ENCODE measurements around the gene SMO.
A peak's percentile ranks its signal among the peaks of the same experiment; 100 is the strongest.
"Not testable (repeated sequence)": the region's sequence is repeated elsewhere in the genome, so short reads cannot be mapped to it uniquely, and the experiment has no call there.

Gene SMO

DNA sequence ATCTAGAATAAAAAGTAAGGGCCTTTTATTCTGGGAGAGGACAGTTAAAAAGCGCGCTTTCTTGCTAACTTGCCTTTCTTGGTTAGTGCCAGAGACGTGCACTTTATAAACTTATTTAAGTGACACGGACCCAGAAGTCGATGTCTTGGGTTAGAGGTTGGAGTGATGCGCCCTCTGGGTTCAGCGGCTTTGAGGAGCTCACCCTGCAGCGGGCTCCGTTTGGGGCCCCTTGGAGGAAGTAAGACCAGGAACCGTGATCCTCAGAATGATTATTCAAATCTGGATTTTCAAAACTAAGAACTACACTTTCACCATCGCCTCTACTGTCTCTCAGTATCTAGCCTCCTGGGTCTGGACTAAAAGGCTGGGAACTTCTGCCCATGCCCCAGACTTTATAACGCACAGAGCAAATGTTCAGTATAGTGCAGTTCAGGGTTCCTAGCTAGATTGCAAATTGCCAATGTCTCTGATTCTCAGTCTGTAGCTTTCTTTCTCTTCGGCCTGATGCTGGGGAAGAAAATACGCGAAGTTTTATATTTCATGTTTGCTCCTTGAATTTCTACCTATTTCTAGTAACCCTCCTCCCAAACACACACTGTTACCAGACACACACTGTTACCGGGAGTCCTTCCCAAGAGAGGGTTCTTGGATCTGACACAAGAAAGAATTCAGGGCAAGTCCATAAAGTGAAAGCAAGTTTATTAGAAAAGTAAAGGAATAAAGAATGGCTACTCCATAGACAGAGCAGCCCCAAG lies 18.6 kb upstream of the SMO start:
- no peak for DNase-seq (ENCODE audit: low read depth)

- DNase-seq (ENCODE audit: low read depth), result no peak
These were observed 17.9 kb upstream of the SMO start for GRCh38 chr7:129170441-129171021.

DNA sequence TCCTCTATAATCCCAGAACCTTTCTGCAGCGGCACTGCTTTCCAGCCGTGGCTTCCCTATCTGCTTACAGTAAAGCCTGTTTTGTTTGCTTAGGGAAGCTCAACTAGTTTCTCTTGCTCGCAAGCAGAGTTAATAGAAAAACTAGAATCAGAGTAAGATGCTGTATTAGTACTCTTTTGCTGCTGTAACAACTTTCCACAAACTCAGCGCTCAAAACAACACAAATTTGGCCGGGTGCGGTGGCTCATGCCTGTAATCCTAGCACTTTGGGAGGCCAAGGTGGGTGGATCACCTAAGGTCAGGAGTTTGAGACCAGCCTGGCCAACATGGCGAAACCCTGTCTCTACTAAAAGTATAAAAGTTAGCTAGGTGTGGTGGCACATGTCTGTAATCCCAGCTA lies 14.6 kb upstream of the SMO start:
- not testable (repeated sequence) for DNase-seq (ENCODE audit: low read depth)

- DNase-seq (ENCODE audit: low read depth), result no peak
These were observed 11.3 kb upstream of the SMO start for GRCh38 chr7:129176916-129177710.

GRCh38 chr7:129184981-129185670 lies 3.3 kb upstream of the SMO start:
- DNase-seq (ENCODE audit: low read depth), result no peak

DNA sequence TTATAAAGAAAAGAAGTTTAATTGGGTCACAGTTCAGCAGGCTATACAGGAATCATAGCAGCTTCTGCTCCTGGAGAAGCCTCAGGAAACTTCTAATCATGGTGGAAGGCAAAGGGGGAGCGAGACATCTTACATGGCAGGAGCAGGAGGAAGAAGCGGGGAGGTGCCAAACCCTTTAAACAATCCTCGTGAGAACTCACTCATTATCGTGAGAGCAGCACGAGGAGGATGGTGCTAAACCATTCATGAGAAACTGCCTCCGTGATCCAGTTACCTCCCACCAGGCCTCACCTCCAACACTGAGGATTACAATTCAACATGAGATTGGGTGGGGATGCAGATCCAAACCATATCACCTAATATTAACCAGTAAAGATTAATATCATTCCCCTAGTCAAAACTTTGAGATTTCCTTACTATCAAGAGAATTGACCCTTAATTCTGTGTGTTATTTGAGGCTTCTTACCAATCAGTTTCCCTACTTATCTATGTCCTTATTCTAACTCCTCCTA lies 1.6 kb upstream of the SMO start:
- no peak for DNase-seq (ENCODE audit: low read depth)

GRCh38 chr7:129187681-129188371 lies 607 bp upstream of the SMO start:
- DNase-seq (ENCODE audit: low read depth), result no peak

GRCh38 chr7:129188892-129189660 lies 643 bp downstream of the SMO start:
- peak; percentile 51 for DNase-seq (ENCODE audit: low read depth)

- DNase-seq (ENCODE audit: low read depth), result no peak
These were observed 1.4 kb downstream of the SMO start for GRCh38 chr7:129189661-129190310.

GRCh38 chr7:129191272-129191671 lies 2.8 kb downstream of the SMO start:
- no peak for DNase-seq (ENCODE audit: low read depth)

DNA sequence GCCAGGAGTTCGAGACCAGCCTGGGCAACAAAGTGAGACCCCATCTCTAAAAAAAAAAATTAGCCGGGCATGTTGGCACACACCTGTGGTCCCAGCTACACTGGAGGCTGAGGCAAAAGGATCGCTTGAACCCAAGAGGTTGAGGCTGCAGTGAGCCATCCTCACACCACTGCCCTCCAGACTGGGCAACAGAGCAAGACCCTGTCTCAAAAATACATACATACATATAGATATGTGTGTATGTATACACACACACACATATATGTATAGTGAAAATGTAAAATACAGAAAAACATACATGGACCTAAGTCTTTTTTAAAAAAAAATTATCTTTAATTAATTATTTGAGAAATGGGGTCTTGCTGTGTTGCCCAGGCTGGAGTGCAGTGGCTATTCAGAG lies 5.5 kb downstream of the SMO start:
- DNase-seq (ENCODE audit: low read depth), result no peak

DNA sequence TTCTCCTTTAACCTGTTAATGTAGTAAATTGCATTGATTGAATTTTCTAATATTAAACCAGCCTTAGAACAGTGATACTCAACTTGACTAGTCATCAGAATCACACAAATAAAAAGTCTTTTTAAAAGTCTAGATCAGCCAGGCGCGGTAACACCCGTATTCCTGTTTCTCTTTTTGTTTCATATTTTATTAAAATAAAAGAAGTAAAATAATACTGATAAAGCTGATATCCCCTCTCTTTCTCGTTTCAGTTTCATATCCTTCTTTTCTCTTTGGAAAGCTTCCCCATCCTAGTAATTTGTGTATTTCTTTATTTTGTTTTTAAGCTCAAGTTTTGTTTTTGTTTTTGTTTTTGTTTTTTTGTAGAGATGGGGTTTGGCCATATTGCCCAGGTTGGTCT lies 9.3 kb downstream of the SMO start:
- DNase-seq (ENCODE audit: low read depth), result no peak

GRCh38 chr7:129199406-129199805 lies 11.0 kb downstream of the SMO start:
- no peak for DNase-seq (ENCODE audit: low read depth)

DNA sequence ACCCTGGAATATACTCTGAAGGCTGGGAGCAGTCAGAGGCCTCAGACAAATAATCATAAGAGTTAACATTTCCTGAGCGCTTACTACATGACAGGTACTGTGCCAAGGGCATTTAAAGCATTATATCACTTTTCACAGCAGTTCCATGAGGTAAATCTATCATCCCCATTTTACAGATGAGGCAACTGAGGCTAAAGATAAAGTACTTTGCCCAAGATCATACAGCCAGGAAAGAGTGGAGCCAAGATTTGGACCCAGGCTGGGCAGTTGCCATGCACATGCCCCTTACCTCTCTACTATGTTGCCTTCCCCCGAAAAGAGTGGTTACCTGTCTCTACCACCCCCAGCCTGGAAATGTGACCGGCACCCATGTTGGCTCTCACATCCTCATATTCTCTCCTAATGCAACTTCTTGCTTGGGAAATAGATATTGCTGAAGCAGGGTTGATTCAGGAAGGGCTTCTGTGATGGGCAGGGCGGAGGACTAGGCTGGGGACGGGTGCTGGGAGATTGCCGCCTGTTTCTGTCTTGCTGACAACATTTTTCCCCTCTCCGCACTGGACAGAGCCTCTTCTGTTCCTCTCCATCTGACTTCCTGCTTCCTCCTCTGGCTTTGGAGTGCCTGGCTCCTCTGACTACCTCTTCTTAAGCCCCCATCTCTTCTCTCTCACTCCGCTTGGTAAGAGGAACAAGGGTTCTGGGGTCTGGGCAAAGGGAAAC lies 13.8 kb downstream of the SMO start:
- no peak for DNase-seq (ENCODE audit: low read depth)

DNA sequence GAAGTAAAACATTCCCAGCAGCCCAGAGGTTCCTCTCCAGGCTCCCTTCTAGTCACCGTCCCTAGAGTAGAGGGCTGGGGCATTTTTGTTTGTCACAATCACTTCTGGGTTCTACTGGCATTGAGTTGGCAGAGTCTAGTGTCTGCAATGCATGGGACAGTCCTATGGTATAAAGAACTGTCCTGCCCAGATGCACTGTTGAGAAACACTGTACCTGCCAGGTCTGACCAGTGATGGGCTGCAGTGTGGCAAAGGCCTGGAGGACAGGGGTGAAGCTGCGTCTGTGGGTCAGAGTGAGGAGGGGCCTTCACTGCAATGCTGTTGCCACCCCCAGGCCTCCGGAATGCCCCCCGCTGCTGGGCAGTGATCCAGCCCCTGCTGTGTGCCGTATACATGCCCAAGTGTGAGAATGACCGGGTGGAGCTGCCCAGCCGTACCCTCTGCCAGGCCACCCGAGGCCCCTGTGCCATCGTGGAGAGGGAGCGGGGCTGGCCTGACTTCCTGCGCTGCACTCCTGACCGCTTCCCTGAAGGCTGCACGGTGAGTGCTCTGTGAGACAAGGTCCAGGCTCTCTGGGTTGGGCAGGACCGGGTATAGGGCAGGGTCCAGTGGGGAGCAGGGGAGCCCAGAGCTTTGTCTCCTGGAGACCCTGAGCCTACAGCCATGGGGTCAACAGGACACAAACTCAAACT lies 14.8 kb downstream of the SMO start:
- DNase-seq (ENCODE audit: low read depth), result no peak

DNA sequence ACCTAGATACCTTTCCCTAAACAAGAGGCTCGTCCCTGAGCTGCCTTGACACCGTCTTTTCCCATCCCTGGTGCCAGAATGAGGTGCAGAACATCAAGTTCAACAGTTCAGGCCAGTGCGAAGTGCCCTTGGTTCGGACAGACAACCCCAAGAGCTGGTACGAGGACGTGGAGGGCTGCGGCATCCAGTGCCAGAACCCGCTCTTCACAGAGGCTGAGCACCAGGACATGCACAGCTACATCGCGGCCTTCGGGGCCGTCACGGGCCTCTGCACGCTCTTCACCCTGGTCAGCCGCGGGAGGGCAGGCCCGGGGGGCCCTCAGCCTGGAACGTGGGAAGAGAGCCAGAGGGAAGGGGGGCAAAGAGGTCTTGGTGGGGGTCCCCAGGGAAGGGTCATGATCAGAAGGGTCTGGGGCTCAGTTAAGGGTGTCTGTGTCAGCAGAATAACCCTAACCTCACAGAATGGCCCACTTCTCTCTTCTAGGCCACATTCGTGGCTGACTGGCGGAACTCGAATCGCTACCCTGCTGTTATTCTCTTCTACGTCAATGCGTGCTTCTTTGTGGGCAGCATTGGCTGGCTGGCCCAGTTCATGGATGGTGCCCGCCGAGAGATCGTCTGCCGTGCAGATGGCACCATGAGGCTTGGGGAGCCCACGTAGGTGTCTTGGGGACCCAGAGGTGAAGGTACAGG lies 16.8 kb downstream of the SMO start:
- DNase-seq (ENCODE audit: low read depth), result no peak

- DNase-seq (ENCODE audit: low read depth), result no peak
These were observed 17.8 kb downstream of the SMO start for GRCh38 chr7:129205987-129206785.

DNA sequence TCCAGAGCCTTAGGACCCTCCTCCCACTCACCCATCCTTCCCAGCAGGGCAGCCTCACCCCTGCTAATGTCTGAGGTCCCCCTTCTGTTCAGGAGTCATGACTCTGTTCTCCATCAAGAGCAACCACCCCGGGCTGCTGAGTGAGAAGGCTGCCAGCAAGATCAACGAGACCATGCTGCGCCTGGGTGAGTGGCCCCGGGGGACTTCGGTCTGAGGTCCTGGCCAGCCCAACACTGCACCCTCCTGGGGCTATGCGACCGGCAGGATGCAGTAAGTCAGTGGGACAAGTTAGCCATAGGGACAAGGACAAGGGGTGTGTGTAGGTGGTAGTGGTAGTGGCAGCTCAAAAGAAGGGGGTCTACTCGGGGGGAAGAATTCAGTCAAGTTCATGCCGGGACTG lies 20.2 kb downstream of the SMO start:
- no peak for DNase-seq (ENCODE audit: low read depth)
